ENCODE data around the gene WWC2.

GRCh38 chr4:183155450-183156184, 56.6 kb downstream of the WWC2 start:
- TF ChIP-seq, protein P1, sequence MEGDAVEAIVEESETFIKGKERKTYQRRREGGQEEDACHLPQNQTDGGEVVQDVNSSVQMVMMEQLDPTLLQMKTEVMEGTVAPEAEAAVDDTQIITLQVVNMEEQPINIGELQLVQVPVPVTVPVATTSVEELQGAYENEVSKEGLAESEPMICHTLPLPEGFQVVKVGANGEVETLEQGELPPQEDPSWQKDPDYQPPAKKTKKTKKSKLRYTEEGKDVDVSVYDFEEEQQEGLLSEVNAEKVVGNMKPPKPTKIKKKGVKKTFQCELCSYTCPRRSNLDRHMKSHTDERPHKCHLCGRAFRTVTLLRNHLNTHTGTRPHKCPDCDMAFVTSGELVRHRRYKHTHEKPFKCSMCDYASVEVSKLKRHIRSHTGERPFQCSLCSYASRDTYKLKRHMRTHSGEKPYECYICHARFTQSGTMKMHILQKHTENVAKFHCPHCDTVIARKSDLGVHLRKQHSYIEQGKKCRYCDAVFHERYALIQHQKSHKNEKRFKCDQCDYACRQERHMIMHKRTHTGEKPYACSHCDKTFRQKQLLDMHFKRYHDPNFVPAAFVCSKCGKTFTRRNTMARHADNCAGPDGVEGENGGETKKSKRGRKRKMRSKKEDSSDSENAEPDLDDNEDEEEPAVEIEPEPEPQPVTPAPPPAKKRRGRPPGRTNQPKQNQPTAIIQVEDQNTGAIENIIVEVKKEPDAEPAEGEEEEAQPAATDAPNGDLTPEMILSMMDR (IDR thresholded peaks at IDR 0.05; ENCODE audit: low read depth, low read length, poor library complexity, severe bottlenecking) = no peak
- no peak for TF ChIP-seq EZH2phosphoT487 (IDR thresholded peaks at IDR 0.05; ENCODE audit: borderline replicate concordance, low read length)

Measured in DOHH2 (cell line).